GM10248 (cell line): ENCODE measurements around the gene CCSER2.
"Not testable (repeated sequence)": the region's sequence is repeated elsewhere in the genome, so short reads cannot be mapped to it uniquely, and the experiment has no call there.

ENCODE experiments used
- CTCF ChIA-PET: fragments of 300-600 bp; sonication (Branson Sonifier 250); formaldehyde crosslinking; extraction: SDS; loops from one replicate; lab custom pipeline; 2021; ENCODE audit warnings: antibody characterized with exemption; lab: Yijun Ruan, JAX
- POLR2A ChIA-PET: fragments of 350-650 bp; sonication (Branson Sonifier 250); formaldehyde crosslinking; extraction: SDS; loops from one replicate; lab custom pipeline; 2020; ENCODE audit warnings: antibody characterized with exemption; lab: Yijun Ruan, JAX
- DNase-seq: peaks from one replicate; pipeline ENCODE4 v3.0.0; 2012; ENCODE audit errors: extremely low spot score
- TF ChIP-seq, protein P1 (sequence below): IDR thresholded peaks from 2 replicates; pipeline ENCODE4 v1.5.1; 2012; ENCODE audit warnings: mild to moderate bottlenecking, low read depth; ENCODE audit errors: extremely low read depth, missing control alignments, control extremely low read depth

Gene CCSER2

DNA sequence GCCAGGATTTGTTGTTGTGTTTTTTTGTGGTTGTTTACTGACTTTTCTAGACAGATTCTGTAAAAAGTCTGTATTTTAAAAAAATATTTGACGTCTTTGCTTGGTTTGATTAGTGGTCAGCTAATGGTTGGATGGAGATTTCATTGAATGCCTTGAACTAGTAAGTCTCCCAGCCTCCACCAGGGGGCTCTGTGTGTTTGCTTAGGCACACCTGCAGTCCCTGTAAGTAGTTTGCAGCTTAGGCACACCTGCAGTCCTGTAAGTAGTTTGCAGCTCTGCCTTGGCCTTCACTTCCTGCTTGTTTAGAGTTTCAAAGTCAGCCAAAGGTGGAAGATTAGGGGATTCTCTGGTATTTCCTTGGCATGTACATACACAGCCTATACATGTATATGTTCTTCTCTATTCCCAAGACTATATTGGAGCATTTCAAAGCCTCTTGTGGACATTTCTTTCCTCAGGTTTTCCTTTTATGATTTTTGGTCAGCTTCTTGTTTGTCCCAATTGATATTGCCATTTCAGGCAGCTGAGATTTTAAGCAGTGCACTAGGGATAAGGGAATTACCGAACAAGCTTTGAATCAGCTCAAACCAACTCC is 101.6 kb downstream of the CCSER2 start:
- TF ChIP-seq, protein P1, sequence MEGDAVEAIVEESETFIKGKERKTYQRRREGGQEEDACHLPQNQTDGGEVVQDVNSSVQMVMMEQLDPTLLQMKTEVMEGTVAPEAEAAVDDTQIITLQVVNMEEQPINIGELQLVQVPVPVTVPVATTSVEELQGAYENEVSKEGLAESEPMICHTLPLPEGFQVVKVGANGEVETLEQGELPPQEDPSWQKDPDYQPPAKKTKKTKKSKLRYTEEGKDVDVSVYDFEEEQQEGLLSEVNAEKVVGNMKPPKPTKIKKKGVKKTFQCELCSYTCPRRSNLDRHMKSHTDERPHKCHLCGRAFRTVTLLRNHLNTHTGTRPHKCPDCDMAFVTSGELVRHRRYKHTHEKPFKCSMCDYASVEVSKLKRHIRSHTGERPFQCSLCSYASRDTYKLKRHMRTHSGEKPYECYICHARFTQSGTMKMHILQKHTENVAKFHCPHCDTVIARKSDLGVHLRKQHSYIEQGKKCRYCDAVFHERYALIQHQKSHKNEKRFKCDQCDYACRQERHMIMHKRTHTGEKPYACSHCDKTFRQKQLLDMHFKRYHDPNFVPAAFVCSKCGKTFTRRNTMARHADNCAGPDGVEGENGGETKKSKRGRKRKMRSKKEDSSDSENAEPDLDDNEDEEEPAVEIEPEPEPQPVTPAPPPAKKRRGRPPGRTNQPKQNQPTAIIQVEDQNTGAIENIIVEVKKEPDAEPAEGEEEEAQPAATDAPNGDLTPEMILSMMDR = peak; percentile 62
- ChIA-PET POLR2A (interaction anchor here (0.6 kb wide), 1 partner anchor 17 kb away, joined by 5 read pairs; no protein-coding TSS in a partner anchor), CTCF (interaction anchor here (0.7 to 4.8 kb wide), 27 partner anchors 8 to 163 kb away, joined by 3 to 64 read pairs (median 4); no protein-coding TSS in a partner anchor)
- peak; percentile 52 for DNase-seq

DNA sequence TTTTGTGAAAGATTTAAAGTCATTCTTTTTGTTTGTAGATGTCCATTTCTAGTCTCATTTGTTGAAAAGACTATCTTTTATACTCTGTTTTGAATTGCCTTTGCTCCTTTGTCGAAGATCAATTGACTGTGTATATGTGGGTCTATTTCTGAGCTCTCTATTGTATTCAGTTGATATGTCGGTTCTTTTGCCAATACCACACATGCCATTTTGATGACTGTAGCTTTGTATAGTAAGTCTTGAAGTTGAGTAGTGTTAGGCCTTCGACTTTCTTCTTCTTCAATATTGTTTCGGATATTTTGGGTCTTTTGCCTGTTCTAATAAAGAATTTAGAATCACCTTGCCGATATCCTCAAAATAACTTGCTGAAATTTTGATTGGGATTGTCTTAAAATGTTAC is 104.5 kb downstream of the CCSER2 start:
- CTCF ChIA-PET = interaction anchor here (0.6 kb wide), 1 partner anchor 14 kb away, joined by 3 read pairs; no protein-coding TSS in a partner anchor
- TF ChIP-seq, protein P1 = no peak
- no peak for DNase-seq
- POLR2A ChIA-PET = no interaction called here

DNA sequence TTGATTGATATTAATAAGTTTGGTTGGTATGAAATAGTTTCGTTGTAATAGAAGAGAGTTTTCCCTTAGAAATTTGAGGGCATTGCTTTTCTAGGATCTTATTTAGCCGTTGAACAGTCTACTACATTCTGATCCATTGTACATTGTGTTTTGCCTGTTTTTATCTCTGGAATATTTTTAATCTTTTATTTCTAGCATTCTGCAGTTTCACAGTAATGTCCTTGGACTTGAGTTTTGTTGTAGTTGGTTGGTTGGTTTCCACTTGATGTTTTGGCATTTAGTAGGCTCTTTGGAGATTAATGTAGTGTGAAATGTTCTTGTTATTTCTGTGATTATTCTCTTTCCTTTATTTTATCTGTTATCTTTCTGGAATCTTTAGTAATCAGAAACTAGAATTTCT is 112.4 kb downstream of the CCSER2 start:
- ChIA-PET POLR2A (no interaction called here), CTCF (interaction anchor here (3.0 kb wide), 1 partner anchor 11 kb away, joined by 19 read pairs; no protein-coding TSS in a partner anchor)

DNA sequence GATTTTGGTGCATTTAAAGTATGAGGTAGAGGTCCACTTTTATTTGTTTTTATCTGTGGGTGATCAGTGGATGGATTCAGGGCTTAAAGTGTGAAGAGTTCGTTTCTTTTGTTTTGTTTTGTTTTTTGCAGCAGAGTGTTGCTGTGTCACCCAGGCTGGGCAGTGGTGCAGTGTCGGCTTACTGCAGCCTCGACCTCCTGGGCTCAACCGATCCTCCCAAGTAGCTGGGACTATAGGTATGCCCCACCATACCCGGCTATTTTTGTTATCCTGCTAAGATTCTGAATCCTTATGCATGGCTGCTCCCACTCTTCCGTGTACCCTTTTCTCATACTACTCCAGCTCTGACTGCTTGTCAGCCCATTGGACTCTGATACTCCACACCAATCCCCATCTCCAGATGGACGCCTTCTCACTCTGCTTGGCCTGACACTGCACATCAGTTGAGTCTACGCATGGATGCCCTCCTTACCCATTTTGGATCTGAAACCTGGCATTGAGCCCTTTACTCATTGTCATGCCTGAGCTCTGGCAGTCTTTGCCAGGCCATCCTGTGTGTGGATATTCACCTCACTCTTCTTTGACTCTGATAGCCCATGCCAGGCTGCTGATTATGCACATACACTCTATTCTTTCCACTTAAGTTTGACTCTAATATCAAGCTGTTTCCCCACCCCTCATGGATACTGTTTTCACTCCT is 119.5 kb downstream of the CCSER2 start:
- POLR2A ChIA-PET = no interaction called here
- TF ChIP-seq, protein P1 = no peak
- no peak for DNase-seq
- CTCF ChIA-PET = interaction anchor here (0.8 kb wide), 1 partner anchor 18 kb away, joined by 4 read pairs; no protein-coding TSS in a partner anchor

More for the DNA sequence above, 112.4 kb downstream of the CCSER2 start:
- TF ChIP-seq, protein P1 = no peak
- DNase-seq = no peak

DNA sequence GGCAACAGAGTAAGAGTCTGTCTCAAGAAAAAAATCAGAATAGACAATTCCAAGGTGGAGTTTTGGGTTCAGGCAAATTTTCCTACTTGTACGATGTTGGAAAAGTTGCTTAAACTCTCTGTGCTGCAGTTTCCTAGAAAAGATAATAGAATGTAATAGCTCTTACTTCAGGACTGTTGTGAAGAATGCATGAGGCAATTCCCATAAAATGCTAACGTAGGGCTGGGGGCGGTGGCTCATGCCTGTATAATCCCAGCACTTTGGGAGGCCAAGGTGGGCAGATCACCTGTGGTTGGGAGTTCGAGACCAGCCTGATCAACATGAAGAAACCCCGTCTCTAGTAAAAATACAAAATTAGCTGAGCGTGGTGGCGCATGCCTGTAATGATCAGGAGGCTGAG is 121.0 kb downstream of the CCSER2 start:
- POLR2A ChIA-PET, DNase-seq: not testable (repeated sequence)
- CTCF ChIA-PET = interaction anchor here (1.1 to 2.1 kb wide), 3 partner anchors 18 to 98 kb away, joined by 4 read pairs; no protein-coding TSS in a partner anchor

DNA sequence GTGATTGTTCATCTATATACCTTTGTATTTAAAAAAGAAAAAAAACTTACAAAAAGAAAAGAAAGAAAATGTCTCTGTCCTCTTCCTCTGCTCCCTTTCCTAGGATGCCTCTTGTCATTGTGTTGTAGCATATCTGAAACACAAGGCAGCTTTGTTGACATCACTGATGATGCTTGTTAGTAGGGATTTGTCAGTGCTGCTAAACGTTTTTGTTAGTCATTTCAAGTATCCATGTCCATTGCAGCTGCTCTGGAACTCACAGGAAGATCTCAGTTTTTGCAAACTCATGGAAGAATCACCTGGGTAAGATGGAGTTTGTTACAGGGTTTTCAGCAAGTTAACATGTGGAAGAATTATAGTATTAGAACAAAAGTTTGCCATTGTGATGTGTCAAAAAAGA is 123.6 kb downstream of the CCSER2 start:
- DNase-seq = no peak
- POLR2A ChIA-PET = no interaction called here
- TF ChIP-seq, protein P1 = no peak
- CTCF ChIA-PET = no interaction called here

DNA sequence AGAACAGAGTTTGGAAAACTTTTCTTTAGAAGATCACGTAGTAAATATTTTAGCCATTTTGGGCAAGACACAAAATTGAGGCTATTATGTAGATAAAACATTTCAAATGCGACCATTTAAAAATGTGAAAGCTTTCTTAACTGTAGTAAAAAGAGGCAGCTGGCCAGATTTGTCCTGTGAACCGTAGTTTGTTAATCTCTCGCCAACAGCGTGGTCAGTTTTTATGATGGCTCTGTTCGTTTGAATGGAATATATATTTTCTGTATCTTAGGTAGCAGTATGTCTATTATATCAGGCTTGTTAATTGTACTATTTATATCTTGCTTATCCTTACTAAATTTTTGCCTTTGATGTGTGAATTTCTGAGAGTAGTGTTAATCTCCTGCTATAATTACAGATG is 124.9 kb downstream of the CCSER2 start:
- TF ChIP-seq, protein P1 = no peak
- CTCF ChIA-PET = interaction anchor here (1.7 kb wide), 1 partner anchor 61 kb away, joined by 4 read pairs; no protein-coding TSS in a partner anchor
- POLR2A ChIA-PET = no interaction called here
- no peak for DNase-seq
